Neural cell (in vitro differentiated cells): ENCODE measurements around the gene RERE. TPM values are rescaled to one million over a fixed set of nuclear protein-coding genes. Genes with fewer than 3 reads are reported as not detected.

Experiments
- H2AFZ ChIP-seq: fragments of 200-600, 300-800 bp; sonication (generic), shearing (Covaris generic); 2 replicates; pipeline ENCODE4 v1.6.0; 2014; ENCODE audit warnings: low read depth, mild to moderate bottlenecking, antibody characterized with exemption, low read length, moderate library complexity
- H3F3A ChIP-seq: fragments of 200-600 bp; shearing (Covaris generic); 2 replicates; pipeline ENCODE4 v1.6.1; 2016; ENCODE audit warnings: mild to moderate bottlenecking, moderate library complexity, mixed read lengths, antibody characterized with exemption, low read length; ENCODE audit not compliant: insufficient read depth, poor library complexity, severe bottlenecking
- H3K27ac ChIP-seq: fragments of 200-600, 300-800 bp; sonication (generic), shearing (Covaris generic); 2 replicates; pipeline ENCODE4 v1.5.1; 2014; ENCODE audit warnings: mild to moderate bottlenecking, low read length, moderate library complexity
- H3K27me3 ChIP-seq: fragments of 300-800, 200-600 bp; sonication (generic), shearing (Covaris generic); 2 replicates; pipeline ENCODE4 v1.6.0; 2014; ENCODE audit warnings: mild to moderate bottlenecking, low read depth, low read length, moderate library complexity; ENCODE audit not compliant: insufficient read depth
- H3K36me3 ChIP-seq: fragments of 300-800, 200-600 bp; sonication (generic), shearing (Covaris generic); 2 replicates; pipeline ENCODE4 v1.5.1; 2014; ENCODE audit warnings: mild to moderate bottlenecking, antibody characterized with exemption, low read length, moderate library complexity; ENCODE audit not compliant: insufficient read depth
- H3K4me2 ChIP-seq: fragments of 300-800, 200-600 bp; sonication (generic), shearing (Covaris generic); 2 replicates; pipeline ENCODE4 v1.6.0; 2014; ENCODE audit warnings: mild to moderate bottlenecking, low read length
- H3K4me3 ChIP-seq: fragments of 300-800, 200-600 bp; sonication (generic), shearing (Covaris generic); 2 replicates; pipeline ENCODE4 v1.5.1; 2014; ENCODE audit warnings: mild to moderate bottlenecking, low read length, moderate library complexity
- H3K79me2 ChIP-seq: fragments of 200-600 bp; shearing (Covaris generic); replicated peaks from 2 replicates; pipeline ENCODE4 v1.6.0; 2014; ENCODE audit warnings: mild to moderate bottlenecking, low read length, moderate library complexity; ENCODE audit not compliant: insufficient read depth
- H3K9ac ChIP-seq: fragments of 300-800, 200-600 bp; sonication (generic), shearing (Covaris generic); 2 replicates; pipeline ENCODE4 v1.6.1; 2016; ENCODE audit warnings: mild to moderate bottlenecking, low read length, mixed read lengths
- H3K9me2 ChIP-seq: fragments of 200-600 bp; shearing (Covaris generic); 2 replicates; pipeline ENCODE4 v1.6.1; 2016; ENCODE audit warnings: mild to moderate bottlenecking, low read length, mixed read lengths; ENCODE audit not compliant: insufficient read depth
- H3K9me3 ChIP-seq: fragments of 200-600, 300-800 bp; sonication (generic), shearing (Covaris generic); 2 replicates; pipeline ENCODE4 v1.6.1; 2016; ENCODE audit warnings: mild to moderate bottlenecking, mixed run types, low read length, moderate library complexity, mixed read lengths
- H4K20me1 ChIP-seq: fragments of 200-600 bp; shearing (Covaris generic); 2 replicates; pipeline ENCODE4 v1.6.1; 2016; ENCODE audit warnings: mild to moderate bottlenecking, mixed run types; ENCODE audit not compliant: insufficient read depth
- CTCF ChIP-seq: fragments of 450-650 bp; IDR thresholded peaks from 2 replicates; pipeline ENCODE4 v1.5.1; 2014; ENCODE audit warnings: antibody characterized with exemption, mild to moderate bottlenecking, moderate library complexity; ENCODE audit not compliant: poor library complexity, severe bottlenecking
- EP300 ChIP-seq: fragments of 450-650 bp; conservative IDR thresholded peaks from 2 replicates; pipeline ENCODE4 v1.6.1; 2014; ENCODE audit warnings: antibody characterized with exemption, mild to moderate bottlenecking, moderate library complexity; ENCODE audit not compliant: poor library complexity, severe bottlenecking
- EZH2 ChIP-seq: fragments of 200-600, 300-800 bp; shearing (Covaris generic), sonication (generic); IDR thresholded peaks from 2 replicates; pipeline ENCODE4 v1.6.1; 2014; ENCODE audit warnings: antibody characterized with exemption, low read length, borderline replicate concordance, mild to moderate bottlenecking; ENCODE audit not compliant: insufficient read depth, poor library complexity, severe bottlenecking
- MXI1 ChIP-seq: fragments of 450-650 bp; conservative IDR thresholded peaks from 2 replicates; pipeline ENCODE4 v1.6.1; 2014; ENCODE audit warnings: antibody characterized with exemption, mild to moderate bottlenecking; ENCODE audit not compliant: poor library complexity, severe bottlenecking
- POLR2AphosphoS5 ChIP-seq: IDR thresholded peaks from 2 replicates; pipeline ENCODE4 v1.6.1; 2012
- RAD21 ChIP-seq: fragments of 450-650 bp; conservative IDR thresholded peaks from 2 replicates; pipeline ENCODE4 v1.6.1; 2014; ENCODE audit warnings: antibody characterized with exemption, mild to moderate bottlenecking, moderate library complexity
- REST ChIP-seq: IDR thresholded peaks from 2 replicates; pipeline ENCODE4 v1.6.1; 2012; ENCODE audit warnings: borderline replicate concordance
- SMC3 ChIP-seq: fragments of 450-650 bp; conservative IDR thresholded peaks from 2 replicates; pipeline ENCODE4 v1.6.1; 2014; ENCODE audit warnings: antibody characterized with exemption, mild to moderate bottlenecking, moderate library complexity; ENCODE audit not compliant: poor library complexity
- TAF1 ChIP-seq: IDR thresholded peaks from 2 replicates; pipeline ENCODE4 v1.6.1; 2012; ENCODE audit warnings: low read depth
- polyA plus RNA-seq: library from polyadenylated mRNA; depleted of rRNA; stranded (reverse); fragments of >200 nt; gene quantifications from 2 replicates; pipeline ENCODE4 v1.2.3, GENCODE V29; 2014

Gene RERE
- polyA plus RNA-seq, 1 donor from 2014 or later = 21.0 TPM

GRCh38 chr1:8314346-8315280 is 502.8 kb downstream of the RERE start:
- Histone ChIP-seq H2AFZ (no peak overlapping the region), H3F3A (no peaks in the 10 kb centered on the region), H3K4me3 (no peak overlapping the region)

More at GRCh38 chr1:8314346-8315280, 502.8 kb downstream of the RERE start:
- no peaks in the 10 kb centered on the region for H3K27me3 ChIP-seq
- no peak overlapping the region for H3K27ac ChIP-seq
- no peak overlapping the region for H3K4me2 ChIP-seq
- no peaks in the 10 kb centered on the region for H3K9me3 ChIP-seq
- no peaks in the 10 kb centered on the region for H3K36me3 ChIP-seq
- H3K79me2 ChIP-seq = peaks cover 3% of the 10 kb centered on the region
- H4K20me1 ChIP-seq = no peaks in the 10 kb centered on the region
- peak overlapping the region; percentile 40 for H3K9ac ChIP-seq
- no peaks in the 10 kb centered on the region for H3K9me2 ChIP-seq
- TF ChIP-seq POLR2AphosphoS5 (no peak), EP300 (peak; percentile 32), CTCF (peak; percentile 98), SMC3 (peak; percentile 99), RAD21 (peak; percentile 99), MXI1 (peak; percentile 32), EZH2 (no peak), REST (peak; percentile 88), TAF1 (no peak)
